ENCODE results near the gene GPD1L. TPM values are rescaled to one million over a fixed set of nuclear protein-coding genes. Genes with fewer than 3 reads are reported as not detected.

The GPD1L gene
- total RNA-seq, 1 donor from 2014 or later: 21.3 TPM

DNA sequence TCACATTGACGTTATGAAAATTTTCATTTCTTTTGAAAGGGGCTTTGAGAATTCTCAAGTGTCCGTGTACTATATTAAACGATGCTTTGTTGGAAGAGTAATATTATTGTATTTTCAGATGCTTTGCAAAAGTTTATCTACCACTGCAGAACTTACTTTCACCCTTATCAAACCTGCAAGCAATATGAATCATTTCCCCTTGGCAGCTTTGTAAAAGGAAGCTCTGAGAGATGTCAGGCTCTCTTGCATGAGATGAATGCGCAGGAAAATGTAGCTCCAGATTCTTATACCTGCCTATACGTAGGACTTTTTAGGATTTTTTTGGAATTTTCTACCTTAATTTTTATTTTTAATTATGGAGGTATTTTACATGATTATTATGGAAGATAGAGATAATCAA, 34.5 kb downstream of the GPD1L start:
- peak; percentile 40 for DNase-seq (ENCODE audit: low read depth)
- H3K4me3 ChIP-seq (ENCODE audit: low read depth, low read length): no peak overlapping the region
- no peaks in the 10 kb centered on the region for H3K36me3 ChIP-seq (ENCODE audit: control insufficient read depth, insufficient read depth, low read length)
- no peak for FAIRE-seq
- peaks cover 10% of the 10 kb centered on the region for H3K27me3 ChIP-seq (ENCODE audit: control insufficient read depth, insufficient read depth, low read length)
- TF ChIP-seq, protein P1, sequence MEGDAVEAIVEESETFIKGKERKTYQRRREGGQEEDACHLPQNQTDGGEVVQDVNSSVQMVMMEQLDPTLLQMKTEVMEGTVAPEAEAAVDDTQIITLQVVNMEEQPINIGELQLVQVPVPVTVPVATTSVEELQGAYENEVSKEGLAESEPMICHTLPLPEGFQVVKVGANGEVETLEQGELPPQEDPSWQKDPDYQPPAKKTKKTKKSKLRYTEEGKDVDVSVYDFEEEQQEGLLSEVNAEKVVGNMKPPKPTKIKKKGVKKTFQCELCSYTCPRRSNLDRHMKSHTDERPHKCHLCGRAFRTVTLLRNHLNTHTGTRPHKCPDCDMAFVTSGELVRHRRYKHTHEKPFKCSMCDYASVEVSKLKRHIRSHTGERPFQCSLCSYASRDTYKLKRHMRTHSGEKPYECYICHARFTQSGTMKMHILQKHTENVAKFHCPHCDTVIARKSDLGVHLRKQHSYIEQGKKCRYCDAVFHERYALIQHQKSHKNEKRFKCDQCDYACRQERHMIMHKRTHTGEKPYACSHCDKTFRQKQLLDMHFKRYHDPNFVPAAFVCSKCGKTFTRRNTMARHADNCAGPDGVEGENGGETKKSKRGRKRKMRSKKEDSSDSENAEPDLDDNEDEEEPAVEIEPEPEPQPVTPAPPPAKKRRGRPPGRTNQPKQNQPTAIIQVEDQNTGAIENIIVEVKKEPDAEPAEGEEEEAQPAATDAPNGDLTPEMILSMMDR (IDR thresholded peaks at IDR 0.05; ENCODE audit: insufficient read depth, low read length, severe bottlenecking): no peak

GRCh38 chr3:32143849-32144757, 37.7 kb downstream of the GPD1L start:
- TF ChIP-seq, protein P1 (IDR thresholded peaks at IDR 0.05; ENCODE audit: insufficient read depth, low read length, severe bottlenecking): peak; percentile 68
- FAIRE-seq: peak; percentile 90
- Histone ChIP-seq H3K4me3 (ENCODE audit: low read depth, low read length) (no peak overlapping the region), H3K36me3 (ENCODE audit: control insufficient read depth, insufficient read depth, low read length) (no peaks in the 10 kb centered on the region), H3K27me3 (ENCODE audit: control insufficient read depth, insufficient read depth, low read length) (no peaks in the 10 kb centered on the region)
- DNase-seq (ENCODE audit: low read depth): peak; percentile 93

GRCh38 chr3:32146746-32147211, 40.4 kb downstream of the GPD1L start:
- FAIRE-seq: no peak
- DNase-seq (ENCODE audit: low read depth): peak; percentile 27
- Histone ChIP-seq H3K36me3 (ENCODE audit: control insufficient read depth, insufficient read depth, low read length) (no peaks in the 10 kb centered on the region), H3K4me3 (ENCODE audit: low read depth, low read length) (no peak overlapping the region), H3K27me3 (ENCODE audit: control insufficient read depth, insufficient read depth, low read length) (no peaks in the 10 kb centered on the region)
- TF ChIP-seq, protein P1 (IDR thresholded peaks at IDR 0.05; ENCODE audit: insufficient read depth, low read length, severe bottlenecking): no peak

DNA sequence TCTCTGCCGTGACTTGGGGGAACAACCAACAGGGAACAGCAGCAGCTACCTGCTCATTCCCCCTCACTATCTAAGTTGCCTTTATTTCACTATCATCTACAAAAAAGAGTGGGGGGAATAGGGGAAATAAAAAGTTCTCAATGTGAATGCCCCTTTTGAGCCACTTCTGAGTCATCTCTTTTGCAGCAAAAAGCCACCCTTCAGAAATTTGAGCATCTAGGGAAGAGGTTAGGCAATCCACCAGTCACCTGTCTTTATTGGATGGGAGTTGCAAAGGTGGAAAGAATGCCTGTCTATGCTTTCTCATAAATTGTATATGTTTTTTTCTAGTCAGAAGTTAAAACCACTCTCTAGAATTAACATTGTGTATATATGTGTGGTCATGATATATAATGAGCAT, 41.1 kb downstream of the GPD1L start:
- TF ChIP-seq, protein P1 (IDR thresholded peaks at IDR 0.05; ENCODE audit: insufficient read depth, low read length, severe bottlenecking): no peak
- H3K27me3 ChIP-seq (ENCODE audit: control insufficient read depth, insufficient read depth, low read length): no peaks in the 10 kb centered on the region
- FAIRE-seq (no peak), DNase-seq (ENCODE audit: low read depth) (peak; percentile 38)
- no peak overlapping the region for H3K4me3 ChIP-seq (ENCODE audit: low read depth, low read length)
- H3K36me3 ChIP-seq (ENCODE audit: control insufficient read depth, insufficient read depth, low read length): no peaks in the 10 kb centered on the region

- no peak for DNase-seq (ENCODE audit: low read depth)
- Histone ChIP-seq H3K36me3 (ENCODE audit: control insufficient read depth, insufficient read depth, low read length) (no peaks in the 10 kb centered on the region), H3K27me3 (ENCODE audit: control insufficient read depth, insufficient read depth, low read length) (no peaks in the 10 kb centered on the region), H3K4me3 (ENCODE audit: low read depth, low read length) (no peak overlapping the region)
- no peak for FAIRE-seq
- TF ChIP-seq, protein P1 (IDR thresholded peaks at IDR 0.05; ENCODE audit: insufficient read depth, low read length, severe bottlenecking): peak; percentile 1
Observed at GRCh38 chr3:32147933-32148332, 41.5 kb downstream of the GPD1L start.
